Measurements from ENCODE around the gene BRD3OS.

Gene BRD3OS

GRCh38 chr9:134007150-134007549 is 18.1 kb upstream of the BRD3OS start:
- DNase-seq = no peak

GRCh38 chr9:134007571-134007970 is 17.7 kb upstream of the BRD3OS start:
- no peak for DNase-seq

DNA sequence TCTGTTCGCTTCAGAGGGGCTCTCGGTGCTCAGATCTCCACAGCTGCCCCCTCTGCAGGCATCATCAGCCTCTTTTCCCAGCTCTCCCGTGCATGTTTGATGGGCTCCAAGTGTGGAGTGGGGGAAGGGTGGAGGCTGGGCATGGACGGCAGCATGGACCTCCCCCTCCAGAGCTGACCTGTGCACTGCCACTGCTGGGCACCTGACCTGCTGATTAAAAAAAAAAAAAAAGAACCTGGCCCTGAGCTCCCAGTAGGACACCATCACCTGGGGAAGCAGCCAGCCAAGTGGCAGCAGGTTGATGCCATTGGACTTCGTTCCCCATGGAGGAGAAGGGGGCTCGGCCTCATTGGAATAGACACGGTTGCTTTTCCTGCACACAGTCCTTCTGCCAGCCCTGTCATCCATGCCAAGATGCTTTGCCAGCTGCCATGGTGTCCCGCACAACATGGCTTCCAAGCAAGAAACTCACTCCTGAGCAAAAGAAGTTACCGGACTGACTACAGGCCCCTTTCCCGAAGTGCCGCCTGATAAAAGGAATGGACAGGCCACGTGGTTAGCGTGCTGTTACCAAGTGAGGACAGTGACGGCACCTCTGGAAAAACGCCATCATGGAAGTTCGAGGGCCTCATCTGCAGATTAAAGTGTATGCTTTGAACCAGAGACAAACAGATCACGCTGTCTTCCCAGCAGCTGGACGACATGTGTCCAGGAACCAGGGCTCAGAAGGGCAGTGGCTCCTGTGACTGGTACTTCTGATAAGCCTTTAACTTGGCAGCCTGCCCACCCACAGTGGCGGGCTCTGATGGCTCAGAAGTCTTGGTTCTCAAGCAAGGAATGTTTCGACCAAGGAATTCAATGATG is 14.7 kb upstream of the BRD3OS start:
- no peak for DNase-seq

GRCh38 chr9:134011401-134011800 is 13.9 kb upstream of the BRD3OS start:
- no peak for DNase-seq

- no peak for DNase-seq
These were observed 10.3 kb upstream of the BRD3OS start for GRCh38 chr9:134014946-134015345.

- DNase-seq = no peak
These were observed 978 bp upstream of the BRD3OS start for GRCh38 chr9:134024214-134024792.

GRCh38 chr9:134025606-134026541 is 593 bp downstream of the BRD3OS start:
- DNase-seq = peak; percentile 28

DNA sequence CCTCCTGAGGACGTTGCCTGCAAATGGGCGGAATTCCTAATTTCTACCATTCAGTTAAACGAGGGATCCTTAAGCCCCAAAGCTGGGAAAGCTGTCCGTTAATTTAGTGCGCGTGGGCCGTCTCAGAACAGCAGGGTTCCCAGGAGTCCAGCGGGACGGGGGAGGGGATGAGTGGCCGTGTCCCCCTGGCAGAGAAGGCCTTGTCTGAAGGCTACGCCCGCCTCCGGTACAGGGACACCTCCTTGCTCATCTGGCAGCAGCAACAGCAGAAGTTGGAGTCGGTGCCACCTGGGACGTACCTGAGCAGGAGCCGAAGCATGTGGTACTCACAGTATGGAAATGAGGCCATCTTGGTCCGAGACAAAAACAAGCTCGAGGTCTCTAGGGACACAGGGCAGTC is 1.3 kb downstream of the BRD3OS start:
- no peak for DNase-seq

DNA sequence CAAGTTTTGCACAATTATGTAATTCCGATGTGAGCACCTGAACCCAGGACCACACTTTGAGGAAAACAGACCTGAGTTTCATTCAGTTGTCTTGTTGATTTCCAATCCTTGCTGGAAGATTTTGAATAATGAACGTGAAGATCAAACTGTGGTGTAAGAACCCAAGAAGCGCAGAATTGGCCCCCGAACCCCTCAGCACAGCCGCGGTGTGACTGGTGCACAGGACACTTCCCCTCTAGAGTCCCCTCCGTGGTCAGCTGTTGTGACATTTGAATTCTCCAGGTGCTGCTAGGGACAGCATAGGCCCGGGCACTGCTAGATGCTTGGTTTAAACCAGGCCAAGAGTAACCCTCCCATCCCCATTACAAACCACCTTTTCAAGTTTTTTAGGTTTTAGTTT is 1.7 kb downstream of the BRD3OS start:
- DNase-seq = no peak

DNA sequence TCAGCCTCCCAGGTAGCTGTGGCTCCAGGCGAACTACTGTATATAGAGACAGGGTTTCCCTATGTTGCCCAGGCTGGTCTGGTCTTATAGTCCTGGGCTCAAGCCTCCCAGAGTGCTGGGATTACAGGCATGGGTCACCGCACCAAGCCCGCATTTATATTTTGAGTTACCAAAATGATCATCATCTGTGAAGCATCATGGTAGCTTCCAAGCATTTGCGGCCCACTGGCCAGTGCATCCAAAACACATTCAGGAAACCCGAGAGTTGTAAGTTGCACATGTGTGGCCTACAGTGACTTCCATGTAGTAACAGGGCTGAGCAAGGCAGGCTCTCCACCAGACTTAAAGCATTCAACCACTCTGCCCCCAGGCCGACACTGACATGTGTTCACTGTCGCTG is 2.3 kb downstream of the BRD3OS start:
- DNase-seq = no peak

GRCh38 chr9:134028076-134028475 is 2.8 kb downstream of the BRD3OS start:
- DNase-seq = no peak

- no peak for DNase-seq
These were observed 3.4 kb downstream of the BRD3OS start for GRCh38 chr9:134028575-134029247.

GRCh38 chr9:134029248-134030226 is 4.3 kb downstream of the BRD3OS start:
- no peak for DNase-seq

- no peak for DNase-seq
These were observed 5.7 kb downstream of the BRD3OS start for GRCh38 chr9:134030821-134031470.

DNA sequence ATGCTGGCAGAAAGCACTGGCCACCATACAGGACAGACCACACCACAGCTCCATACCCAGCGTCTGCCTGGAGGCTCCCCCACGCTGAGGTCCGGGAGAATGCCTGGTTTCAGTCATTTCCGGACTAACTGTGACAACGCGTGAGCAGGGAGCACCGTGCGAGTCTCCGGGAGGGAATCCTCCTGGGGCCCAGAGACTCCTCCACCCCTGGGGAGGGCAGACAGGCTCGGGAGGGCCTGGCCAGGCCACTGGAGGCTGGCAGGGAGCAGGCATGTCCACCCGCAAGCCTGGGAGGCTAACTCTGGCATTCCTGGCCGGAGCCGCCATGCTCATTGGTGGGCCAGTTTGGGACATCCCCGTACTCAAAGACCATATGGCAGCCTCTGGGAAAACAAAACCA is 6.5 kb downstream of the BRD3OS start:
- no peak for DNase-seq

DNA sequence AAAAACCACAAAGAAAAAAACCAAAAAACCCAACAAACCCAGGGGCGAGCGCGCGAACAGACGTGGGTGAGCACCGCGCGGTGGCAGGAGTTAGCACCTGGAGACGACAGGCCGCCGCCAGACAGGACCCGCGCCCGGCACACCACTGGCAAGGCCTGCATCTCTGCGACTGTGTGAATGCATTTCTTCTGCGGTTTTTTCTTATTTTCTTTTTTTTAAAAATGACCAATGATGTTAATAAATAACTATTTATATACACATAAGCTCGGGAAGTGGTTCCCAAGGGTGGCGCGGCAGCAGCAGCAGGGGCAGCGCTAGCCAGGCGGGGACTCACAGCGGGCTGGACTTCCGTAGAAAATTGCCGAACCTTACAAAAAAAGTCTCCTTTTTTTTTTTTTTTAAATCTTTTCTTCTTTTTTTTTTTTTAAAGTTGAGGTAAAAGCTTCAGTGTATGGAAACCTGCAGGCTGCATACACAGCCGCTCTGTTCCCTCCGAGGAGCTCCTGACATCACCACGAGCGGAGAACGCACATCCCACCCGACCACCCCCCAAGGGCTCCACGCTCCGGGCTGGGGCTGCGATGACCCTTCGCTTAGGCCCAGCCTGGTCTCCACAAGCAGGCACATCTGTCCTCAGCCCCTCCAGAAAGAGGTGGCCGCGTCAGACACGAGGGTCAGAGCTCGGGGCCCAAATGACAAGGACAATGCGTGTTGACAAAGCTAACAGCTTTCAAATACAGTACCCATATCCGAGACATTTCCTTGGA is 7.4 kb downstream of the BRD3OS start:
- no peak for DNase-seq

DNA sequence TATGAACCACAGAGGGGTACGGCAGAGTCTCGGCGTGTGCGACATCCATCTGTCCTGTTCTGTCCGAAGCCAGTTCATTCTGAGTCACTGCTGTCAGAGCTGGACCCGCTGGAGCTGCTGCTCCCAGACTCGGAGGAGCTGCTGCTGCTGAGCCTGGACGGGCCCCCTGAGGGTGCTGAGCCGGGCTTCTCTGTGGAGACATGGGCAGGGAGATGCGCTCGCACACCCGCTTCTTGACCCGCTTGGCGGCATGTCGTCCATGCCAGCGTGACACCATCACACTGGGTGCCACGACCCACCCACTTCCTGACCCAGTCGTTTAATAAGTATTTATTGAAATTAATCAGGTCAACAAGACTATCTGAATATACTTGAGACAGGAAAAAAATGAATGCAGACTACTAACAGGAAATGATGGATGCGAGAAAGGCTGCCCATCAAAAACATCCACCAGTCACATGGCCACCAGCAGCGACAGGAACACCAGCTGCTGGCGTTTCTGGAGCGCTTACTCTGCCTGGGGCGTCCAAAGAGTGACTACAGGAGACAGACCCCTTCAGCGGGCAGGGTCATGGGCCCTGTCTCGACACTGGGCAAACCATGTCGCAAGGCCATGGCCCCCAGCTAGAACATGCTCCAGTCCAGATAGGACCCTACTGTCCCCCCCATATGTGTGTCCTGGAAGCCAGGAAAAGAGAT is 8.4 kb downstream of the BRD3OS start:
- no peak for DNase-seq

DNA sequence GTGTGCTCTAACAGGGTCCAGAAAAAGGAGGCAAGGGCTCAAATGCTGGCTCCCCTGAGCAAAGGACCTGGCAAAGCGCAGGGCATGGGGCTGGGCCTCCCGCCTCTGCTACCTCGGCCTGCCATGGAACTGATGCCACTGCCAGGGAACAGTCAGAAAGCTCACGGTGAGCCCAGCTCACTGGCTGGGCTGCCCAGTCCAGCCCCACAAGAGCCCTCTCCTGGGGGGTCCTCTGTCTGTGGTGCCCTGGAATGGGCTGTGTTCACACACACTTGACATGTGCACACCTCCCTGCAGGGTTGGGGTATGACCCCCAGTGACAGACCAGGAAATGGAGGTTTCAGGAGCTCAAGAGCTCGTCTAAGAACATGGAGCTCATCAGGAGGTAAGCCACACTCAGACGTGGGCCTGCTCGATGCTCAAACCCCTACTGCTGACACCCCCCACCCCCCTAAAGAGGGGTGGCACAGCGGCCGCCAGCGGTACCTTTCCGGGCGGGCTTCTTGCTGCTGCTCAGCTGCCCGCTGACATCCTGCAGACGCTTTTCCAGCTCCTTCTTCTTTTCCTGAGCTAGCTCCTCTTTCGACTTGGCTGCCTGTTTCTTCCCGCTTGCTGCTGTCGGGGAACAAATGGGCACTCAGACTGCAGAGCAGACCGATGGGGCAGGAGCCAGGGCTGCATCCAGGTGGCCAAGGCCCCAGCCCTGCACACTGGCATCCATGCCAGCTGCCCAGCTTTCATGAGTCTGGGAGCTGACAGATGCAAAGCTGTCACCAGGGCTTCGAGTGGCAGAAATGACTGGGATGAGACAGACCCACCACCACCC is 9.1 kb downstream of the BRD3OS start:
- DNase-seq = no peak
